ENCODE data around the gene SIRPB1.

- TF ChIP-seq CTCF (IDR thresholded peaks at IDR 0.05) (no peak), EP300 (IDR thresholded peaks at IDR 0.05) (no peak), POLR2AphosphoS5 (IDR thresholded peaks at IDR 0.05) (no peak), POLR2A (IDR thresholded peaks at IDR 0.05) (no peak)
These were observed 43.2 kb downstream of the SIRPB1 start for GRCh38 chr20:1576641-1577040.

All from sigmoid colon (tissue), 4 donors.